Caco-2 (cell line): ENCODE data around the gene MCOLN2. TPM values are rescaled to one million over a fixed set of nuclear protein-coding genes. Genes with fewer than 3 reads are reported as not detected.

Source experiments
- BruUV-seq: library from RNA; stranded (reverse); fragments of 400-500 nt; replicated peaks from 2 replicates; lab custom pipeline; 2021; lab: Mats Ljungman, UMichigan
- CTCF ChIA-PET: fragments of 300-600 bp; sonication (Branson Sonifier 250); formaldehyde crosslinking; loops from one replicate; lab custom pipeline; 2022; ENCODE audit warnings: antibody characterized with exemption; lab: Charles Lee
- POLR2A ChIA-PET: fragments of 300-600 bp; sonication (Branson Sonifier 250); formaldehyde crosslinking; loops from one replicate; lab custom pipeline; 2022; ENCODE audit warnings: antibody characterized with exemption; lab: Charles Lee
- DNase-seq, 2 experiments: peaks; one replicate each; pipeline versions ENCODE4 v3.0.0 to v3.0.0-alpha.2; 2020 to 2022
- H3K27me3 ChIP-seq: replicated peaks from 2 replicates; pipeline ENCODE4 v1.6.0; 2011; ENCODE audit warnings: low read length; ENCODE audit not compliant: control insufficient read depth, insufficient read depth
- H3K36me3 ChIP-seq: 2 replicates; pipeline ENCODE4 v1.5.1; 2011; ENCODE audit warnings: low read length; ENCODE audit not compliant: control insufficient read depth, insufficient read depth
- H3K4me1 ChIP-seq: fragments of 250-450 bp; sonication (Bioruptor Pico); 2 replicates; pipeline ENCODE4 v1.5.1; 2020; ENCODE audit warnings: mild to moderate bottlenecking
- H3K4me3 ChIP-seq: 2 replicates; pipeline ENCODE4 v1.5.1; 2011; ENCODE audit warnings: low read depth, mild to moderate bottlenecking, control low read depth, low read length
- H3K9me3 ChIP-seq: fragments of 250-450 bp; sonication (Bioruptor Pico); 2 replicates; pipeline ENCODE4 v1.5.1; 2020; ENCODE audit warnings: mild to moderate bottlenecking, moderate library complexity
- H3K27ac Mint-ChIP-seq: one replicate; pipeline ENCODE4 v1.8.0; 2022; ENCODE audit warnings: mixed read lengths; ENCODE audit not compliant: unreplicated experiment
- H3K27me3 Mint-ChIP-seq: one replicate; pipeline ENCODE4 v1.8.0; 2022; ENCODE audit warnings: mixed read lengths; ENCODE audit not compliant: insufficient read depth, unreplicated experiment
- H3K36me3 Mint-ChIP-seq: one replicate; pipeline ENCODE4 v1.8.0; 2022; ENCODE audit warnings: mild to moderate bottlenecking, mixed read lengths; ENCODE audit not compliant: insufficient read depth, unreplicated experiment
- H3K4me1 Mint-ChIP-seq: one replicate; pipeline ENCODE4 v1.8.0; 2022; ENCODE audit warnings: low read depth, mixed read lengths; ENCODE audit not compliant: unreplicated experiment
- H3K4me3 Mint-ChIP-seq: one replicate; pipeline ENCODE4 v1.8.0; 2022; ENCODE audit warnings: mild to moderate bottlenecking, moderate library complexity, mixed read lengths; ENCODE audit not compliant: unreplicated experiment
- H3K9me3 Mint-ChIP-seq: one replicate; pipeline ENCODE4 v1.8.0; 2022; ENCODE audit warnings: mixed read lengths; ENCODE audit not compliant: unreplicated experiment
- CTCF ChIP-seq, 2 experiments: fragments of 200-600 bp in 1 of 2; IDR thresholded peaks; 1 replicate in 1 of 2; 2 replicates in 1 of 2; pipeline versions ENCODE4 v1.5.1 to v1.8.0; 2011 to 2022; ENCODE audit warnings: antibody characterized with exemption in 1 of 2, control low read depth in 1 of 2, inconsistent platforms in 1 of 2, low read depth in 1 of 2, low read length in 1 of 2, mild to moderate bottlenecking in 1 of 2, moderate library complexity in 1 of 2; ENCODE audit not compliant: insufficient read depth in 1 of 2, severe bottlenecking in 1 of 2, unreplicated experiment in 1 of 2
- intact Hi-C: fragments of 100-400 bp; cut with micrococcal nuclease; formaldehyde crosslinking; loops from one replicate; pipeline ENCODE4 v1.10.0; 2022; ENCODE audit not compliant: unreplicated experiment
- total RNA-seq: library from RNA; stranded (reverse); gene quantifications from 2 replicates; pipeline ENCODE4 v1.2.3, GENCODE V29; 2022

The MCOLN2 gene
- total RNA-seq, 1 experiment from 2014 or later, result not detected

- no peaks in the 10 kb centered on the region for H3K36me3 Mint-ChIP-seq
- Histone ChIP-seq H3K4me3 (no peak overlapping the region), H3K9me3 (no peaks in the 10 kb centered on the region), H3K36me3 (no peaks in the 10 kb centered on the region), H3K27me3 (no peaks in the 10 kb centered on the region; the same call in 1 of the 2 replicates), H3K4me1 (no peaks in the 10 kb centered on the region)
- H3K27me3 Mint-ChIP-seq, result peaks cover 6% of the 10 kb centered on the region
- intact Hi-C loops, result no loop called here
- no peak overlapping the region for H3K4me3 Mint-ChIP-seq
- DNase-seq, result no peak
- ChIA-PET POLR2A (no interaction called here), CTCF (no interaction called here)
- no peak overlapping the region for H3K27ac Mint-ChIP-seq
- no TSS peak for BruUV-seq
- no peak for TF ChIP-seq CTCF (IDR thresholded peaks at IDR 0.05; ENCODE audit: insufficient read depth in 1 of 2, low read depth in 1 of 2, low read length in 1 of 2, severe bottlenecking in 1 of 2, unreplicated experiment in 1 of 2)
- H3K9me3 Mint-ChIP-seq, result peaks cover 9% of the 10 kb centered on the region
- no peaks in the 10 kb centered on the region for H3K4me1 Mint-ChIP-seq
Measured at GRCh38 chr1:84877592-84877991, 119.3 kb downstream of the MCOLN2 start.

- Mint-ChIP-seq H3K27ac (no peak overlapping the region), H3K36me3 (no peaks in the 10 kb centered on the region), H3K27me3 (peaks cover 9% of the 10 kb centered on the region), H3K4me3 (no peak overlapping the region), H3K4me1 (no peaks in the 10 kb centered on the region), H3K9me3 (peaks cover 3% of the 10 kb centered on the region)
- Histone ChIP-seq H3K36me3 (no peaks in the 10 kb centered on the region), H3K4me1 (no peaks in the 10 kb centered on the region), H3K9me3 (no peaks in the 10 kb centered on the region), H3K27me3 (no peaks in the 10 kb centered on the region; the same call in 1 of the 2 replicates), H3K4me3 (no peak overlapping the region)
- TF ChIP-seq CTCF (IDR thresholded peaks at IDR 0.05; ENCODE audit: insufficient read depth in 1 of 2, low read depth in 1 of 2, low read length in 1 of 2, severe bottlenecking in 1 of 2, unreplicated experiment in 1 of 2), result no peak
- ChIA-PET POLR2A (no interaction called here), CTCF (no interaction called here)
- no TSS peak for BruUV-seq
- DNase-seq, result no peak
- intact Hi-C loops, result no loop called here
Measured at GRCh38 chr1:84876353-84876752, 120.6 kb downstream of the MCOLN2 start.

Other genes with a start within 250 kb of the MCOLN2 start
- gene LPAR3, start 103.9 kb downstream of the MCOLN2 start, total RNA-seq, result not detected in 2 replicates
- 2.1 and 2.5 TPM in 2 replicates for gene MCOLN3, start 51.4 kb upstream of the MCOLN2 start, total RNA-seq
- gene SYDE2, start 203.9 kb upstream of the MCOLN2 start, total RNA-seq, result 19.1 and 19.9 TPM in 2 replicates